ENCODE data around the gene UBE2I.

UBE2I gene

DNA sequence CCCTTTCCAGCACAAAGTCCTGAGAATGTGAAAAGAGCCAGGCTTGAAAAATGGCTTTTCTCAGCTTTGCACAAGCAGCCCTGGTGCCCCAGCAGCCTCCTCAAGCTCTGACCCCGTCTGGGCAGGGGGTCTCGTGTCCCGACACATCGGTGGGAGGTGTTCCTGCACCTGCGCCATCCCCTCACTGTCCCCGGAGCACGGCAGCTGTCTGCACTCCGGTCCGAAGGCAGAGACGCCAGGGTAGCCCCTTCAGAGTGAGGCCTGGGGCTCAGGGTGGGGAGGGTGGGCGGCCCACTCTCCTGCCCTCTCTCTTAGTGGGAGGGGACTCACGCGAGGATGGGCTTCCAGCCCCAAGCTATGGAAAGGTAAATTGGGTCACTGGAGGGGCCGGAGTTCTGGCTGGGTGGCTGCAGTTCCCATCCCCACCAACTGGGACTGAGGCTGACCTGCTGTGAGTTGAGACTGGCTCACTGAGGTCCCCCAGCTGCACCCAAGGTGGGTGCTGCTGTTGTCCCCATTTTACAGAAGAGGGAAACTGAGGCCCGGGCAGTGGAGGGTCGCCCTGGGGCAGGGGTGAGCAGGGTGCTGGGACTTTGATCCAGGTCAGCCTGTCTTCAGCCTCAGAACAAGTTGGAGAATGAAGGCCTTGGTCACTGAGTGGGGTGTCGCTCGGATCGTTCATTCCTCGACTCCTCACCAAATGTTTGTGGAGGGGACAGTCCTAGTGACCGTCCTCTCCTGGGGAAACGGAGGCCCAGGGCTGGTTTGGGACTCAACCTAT, 21.7 kb downstream of the UBE2I start:
- no peak for DNase-seq (ENCODE audit: low read depth)

DNA sequence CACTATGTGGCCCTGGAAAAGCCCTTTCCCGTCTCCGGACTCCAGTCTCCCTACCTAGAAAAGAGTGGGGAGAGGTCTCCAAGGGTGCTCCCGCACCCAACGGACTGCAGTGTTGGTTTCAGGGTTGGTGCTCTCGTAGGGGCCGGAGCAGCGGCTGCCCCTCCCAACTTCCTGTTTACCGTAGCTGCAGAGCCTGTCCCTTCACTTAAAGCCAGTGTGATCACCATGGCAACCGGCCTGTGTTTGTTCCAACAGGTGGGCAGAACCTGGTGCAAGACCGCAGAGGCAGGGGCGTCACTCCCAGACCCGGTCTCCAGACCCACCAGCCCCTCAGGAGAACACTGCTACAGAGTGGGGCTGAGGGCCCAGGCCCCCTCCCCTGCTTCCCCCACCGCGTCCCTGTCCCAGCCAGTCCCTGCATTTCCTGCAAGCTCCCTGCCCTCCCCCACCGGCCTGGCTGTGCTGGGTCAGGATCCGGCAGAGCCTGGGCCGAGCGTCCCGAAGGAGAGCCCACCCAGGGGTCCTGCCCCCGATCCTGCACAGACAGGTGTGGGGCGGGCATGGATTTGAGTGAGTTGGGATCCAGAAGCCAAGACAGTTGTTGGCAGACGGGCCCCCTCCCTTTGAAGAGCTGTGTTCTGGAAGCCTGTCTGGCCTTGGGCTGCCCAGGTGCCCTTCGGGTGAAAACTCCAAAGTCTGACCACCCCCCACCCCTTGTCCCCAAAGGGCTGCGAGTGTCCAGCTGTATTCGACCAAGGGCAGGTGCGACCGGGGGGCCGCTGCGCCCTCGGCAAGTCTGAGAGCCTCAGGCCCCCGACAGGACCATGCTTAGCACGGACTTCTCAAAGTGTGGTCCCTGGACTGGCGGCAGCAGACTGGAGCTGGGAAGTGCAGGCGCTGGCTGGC, 22.5 kb downstream of the UBE2I start:
- no peak for DNase-seq (ENCODE audit: low read depth)

DNA sequence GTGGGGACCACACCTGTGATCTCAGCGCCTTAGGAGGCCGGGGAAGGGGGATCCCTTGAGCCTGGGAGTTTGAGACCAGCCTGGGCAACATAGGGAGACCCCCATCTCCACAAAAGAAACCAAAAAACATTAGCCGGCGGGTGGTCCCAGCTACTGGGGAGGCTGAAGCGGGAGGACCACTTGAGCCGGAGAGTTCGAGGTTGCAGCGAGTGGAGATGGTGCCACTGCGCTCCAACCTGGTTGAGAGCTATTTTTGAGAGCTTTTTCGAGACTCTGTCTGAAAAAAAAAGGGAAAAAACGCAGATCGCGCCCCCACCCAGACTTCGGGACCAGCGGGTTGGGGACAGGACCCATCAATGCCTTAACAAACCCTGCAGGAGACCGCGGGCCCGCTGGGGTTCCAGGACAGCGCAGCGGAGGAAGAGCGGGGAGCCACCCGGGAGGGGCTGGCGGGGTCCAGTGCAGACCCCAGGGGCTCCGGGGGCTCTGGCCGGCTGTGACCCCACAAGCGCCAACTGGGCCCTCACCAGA, 23.2 kb downstream of the UBE2I start:
- DNase-seq (ENCODE audit: low read depth): no peak

GRCh38 chr16:1333149-1333812, 23.8 kb downstream of the UBE2I start, which contains the start of gene BAIAP3:
Gene BAIAP3, plus strand, starts transcription at chr16:1333645. Its CDS starts 4,905 bp downstream, at chr16:1338550.
- no peak for DNase-seq (ENCODE audit: low read depth)

DNA sequence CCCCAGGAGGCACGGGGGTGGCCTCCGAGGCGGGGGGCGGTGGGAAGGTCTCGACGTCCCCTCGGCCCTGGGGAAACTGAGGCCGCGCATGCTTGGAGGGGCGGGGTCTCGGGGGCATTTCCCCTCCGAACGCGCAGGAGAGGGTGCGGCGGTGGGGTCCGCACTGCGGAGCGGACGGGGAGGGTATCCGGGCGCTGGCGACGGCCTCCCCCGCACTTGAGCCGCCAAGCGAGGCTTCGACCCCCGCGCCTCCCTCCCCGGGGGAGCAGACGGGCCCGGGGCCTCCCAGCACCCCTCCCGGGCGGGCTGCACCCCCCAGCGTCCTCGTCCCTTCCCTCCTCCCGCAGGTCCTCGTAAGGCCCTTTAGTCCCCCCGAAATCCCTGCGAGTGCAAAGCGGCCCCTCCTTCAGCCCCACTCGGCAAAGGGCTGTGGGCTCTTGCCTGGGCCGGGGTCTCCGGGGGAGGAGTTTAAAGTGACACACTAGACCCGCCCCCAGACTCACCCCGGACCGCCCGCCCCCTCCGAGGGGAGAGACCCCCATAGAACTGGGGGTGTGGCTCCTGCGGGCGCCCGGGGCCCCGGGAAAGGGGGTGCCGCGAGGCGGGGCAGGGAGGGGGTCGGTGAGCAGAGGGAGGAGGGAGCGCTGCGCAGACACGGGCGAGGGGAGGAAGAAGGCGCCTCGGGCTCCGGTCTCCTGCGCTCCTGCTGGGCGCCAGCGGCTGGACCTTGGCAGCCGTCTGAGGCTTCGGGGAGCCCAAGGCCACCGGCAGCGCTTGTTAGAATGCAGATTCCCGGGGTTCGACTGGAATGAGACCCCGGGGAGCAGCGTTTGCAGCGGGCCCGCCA, 24.6 kb downstream of the UBE2I start:
- no peak for DNase-seq (ENCODE audit: low read depth)

DNA sequence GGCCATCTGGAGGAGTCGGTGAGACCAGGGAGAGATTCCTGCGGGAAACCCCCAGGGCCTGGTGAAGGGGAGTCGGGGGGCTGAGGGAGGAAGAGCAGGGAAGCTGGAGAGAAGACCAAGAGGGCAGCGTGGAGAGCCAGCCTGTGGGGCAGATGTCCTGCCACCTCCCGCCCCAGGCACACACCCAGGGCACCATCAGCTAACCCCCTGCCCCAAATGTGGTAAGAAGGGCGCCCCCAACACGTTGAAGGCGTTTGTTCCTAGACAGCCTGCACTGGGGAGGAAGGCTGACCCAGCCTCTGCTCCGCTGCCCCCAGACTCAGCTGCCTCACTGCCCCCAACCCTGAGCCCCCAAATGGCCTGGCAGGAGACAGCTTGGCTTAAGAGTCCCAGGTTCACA, 25.3 kb downstream of the UBE2I start:
- no peak for DNase-seq (ENCODE audit: low read depth)

DNA sequence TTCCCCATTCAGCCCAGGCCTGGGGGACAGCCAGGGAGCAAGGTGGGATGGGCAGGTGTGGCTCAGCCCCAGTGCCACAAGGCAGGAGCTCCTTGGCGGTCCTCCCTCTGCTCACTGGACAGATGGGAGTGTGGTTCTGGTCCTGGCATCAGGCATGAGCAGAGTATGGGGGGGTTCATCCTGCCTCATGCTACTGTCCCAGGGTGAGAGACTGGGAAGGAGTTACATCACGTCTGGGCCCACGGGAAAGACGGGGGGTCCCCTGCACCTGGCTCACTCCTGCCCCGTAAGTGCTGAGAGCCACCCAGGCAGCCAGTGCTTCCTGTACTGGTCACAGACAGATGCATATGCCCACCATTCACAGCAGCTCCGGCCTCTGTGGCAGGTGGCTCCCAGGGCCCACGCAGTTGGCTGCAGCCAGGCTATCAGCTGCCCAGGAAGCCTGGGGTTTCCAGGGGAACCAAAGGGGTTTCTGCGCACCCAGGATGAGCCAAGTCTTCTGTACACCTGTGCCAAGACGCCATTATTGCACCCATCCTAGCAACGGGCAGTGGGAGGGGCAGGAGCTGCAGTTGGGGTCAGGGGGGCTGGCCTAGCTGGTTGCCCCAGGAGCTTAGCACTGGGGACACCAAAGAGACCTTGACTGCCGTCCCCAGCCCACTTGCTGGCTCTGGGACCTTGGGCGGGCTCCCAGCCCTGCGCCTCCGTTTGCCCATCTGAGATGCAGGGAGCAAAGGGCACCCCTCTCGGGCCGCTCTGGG, 26.0 kb downstream of the UBE2I start:
- DNase-seq (ENCODE audit: low read depth): no peak

DNA sequence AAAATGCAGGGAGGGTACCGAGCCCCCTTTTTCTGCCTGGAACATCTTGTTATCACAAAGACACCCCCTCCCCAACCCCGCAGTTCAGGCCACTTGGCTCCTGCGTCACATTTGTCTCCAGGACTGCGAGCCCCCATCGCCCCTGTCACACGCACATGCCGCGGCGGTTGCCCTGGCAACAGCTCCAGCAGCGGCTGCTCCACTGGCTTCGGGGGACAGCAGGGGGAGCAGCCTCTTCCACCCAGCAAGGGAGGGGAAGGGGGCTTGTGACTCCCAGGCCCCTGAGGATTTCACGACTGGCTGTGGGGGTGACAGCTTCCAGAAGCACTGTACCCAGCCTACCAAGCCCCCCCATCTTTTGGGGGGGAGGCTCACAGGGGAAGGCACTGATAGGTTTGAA, 26.6 kb downstream of the UBE2I start:
- no peak for DNase-seq (ENCODE audit: low read depth)

- no peak for DNase-seq (ENCODE audit: low read depth)
These were observed 27.2 kb downstream of the UBE2I start for GRCh38 chr16:1336619-1337018.

- DNase-seq (ENCODE audit: low read depth): no peak
These were observed 28.1 kb downstream of the UBE2I start for GRCh38 chr16:1337486-1337885.

DNA sequence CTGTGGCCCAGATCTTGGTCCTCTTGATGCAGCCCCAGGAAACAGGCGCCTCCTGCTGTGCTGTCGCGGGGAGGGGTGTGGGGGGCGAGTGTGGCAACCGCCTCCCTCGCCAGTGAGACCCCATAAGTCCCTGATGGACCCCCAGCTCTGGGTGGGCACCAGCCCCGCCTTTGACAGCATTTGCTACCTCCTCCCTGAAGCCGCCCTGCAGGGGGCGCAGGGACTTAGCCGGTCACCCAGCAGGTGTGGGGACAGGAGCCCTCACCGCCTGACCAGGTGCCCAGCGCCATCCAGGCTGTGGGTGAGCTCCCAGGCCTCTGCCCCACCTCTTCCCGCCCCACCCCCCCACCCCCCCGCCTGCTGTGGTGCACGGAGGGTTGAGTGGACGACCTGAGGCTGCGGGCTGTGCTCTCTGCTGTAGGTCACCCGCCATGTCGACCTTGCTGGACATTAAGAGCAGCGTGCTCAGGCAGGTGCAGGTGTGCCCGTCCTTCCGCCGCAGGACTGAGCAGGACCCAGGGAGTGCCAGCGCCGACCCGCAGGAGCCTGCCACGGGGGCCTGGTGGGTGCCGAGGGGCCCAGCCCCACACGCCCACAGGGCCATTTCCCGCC, 28.8 kb downstream of the UBE2I start:
- no peak for DNase-seq (ENCODE audit: low read depth)

DNA sequence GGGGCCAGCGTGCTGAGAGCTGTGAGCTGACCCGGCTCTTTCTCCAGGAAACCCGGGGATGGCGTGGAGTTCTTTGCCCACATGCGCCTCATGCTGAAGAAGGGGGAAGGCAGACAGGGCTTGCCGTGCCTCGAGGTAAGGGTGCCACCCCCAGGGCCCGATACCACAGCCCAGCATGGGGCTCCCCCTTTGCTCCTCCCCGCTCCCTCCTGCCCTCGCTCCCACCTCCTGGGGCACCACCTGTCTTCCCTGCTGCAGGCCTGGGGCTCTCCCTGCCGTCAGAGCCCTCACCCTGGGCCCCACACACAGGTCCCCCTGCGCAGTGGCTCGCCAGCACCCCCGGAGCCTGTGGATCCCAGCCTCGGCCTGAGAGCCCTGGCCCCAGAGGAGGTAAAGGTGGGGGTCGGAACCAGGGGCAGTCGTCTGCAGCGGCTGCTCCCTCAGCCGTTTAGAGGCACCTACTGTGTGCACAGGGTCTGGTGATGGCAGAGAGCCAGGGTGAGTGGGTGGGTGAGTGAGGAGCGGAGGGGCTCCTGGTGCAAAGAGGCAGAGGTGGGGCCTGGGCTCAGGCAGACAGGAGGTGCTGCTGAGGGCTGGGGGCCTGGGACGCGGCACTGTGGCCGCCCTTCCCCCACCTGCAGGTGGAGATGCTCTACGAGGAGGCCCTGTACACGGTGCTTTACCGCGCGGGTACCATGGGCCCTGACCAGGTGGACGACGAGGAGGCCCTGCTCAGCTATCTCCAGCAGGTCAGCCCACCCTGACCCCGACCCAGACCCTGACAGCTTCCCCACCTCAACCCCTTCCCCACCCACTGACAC, 29.6 kb downstream of the UBE2I start:
- no peak for DNase-seq (ENCODE audit: low read depth)

GRCh38 chr16:1340730-1341494, 31.5 kb downstream of the UBE2I start:
- DNase-seq (ENCODE audit: low read depth): no peak

DNA sequence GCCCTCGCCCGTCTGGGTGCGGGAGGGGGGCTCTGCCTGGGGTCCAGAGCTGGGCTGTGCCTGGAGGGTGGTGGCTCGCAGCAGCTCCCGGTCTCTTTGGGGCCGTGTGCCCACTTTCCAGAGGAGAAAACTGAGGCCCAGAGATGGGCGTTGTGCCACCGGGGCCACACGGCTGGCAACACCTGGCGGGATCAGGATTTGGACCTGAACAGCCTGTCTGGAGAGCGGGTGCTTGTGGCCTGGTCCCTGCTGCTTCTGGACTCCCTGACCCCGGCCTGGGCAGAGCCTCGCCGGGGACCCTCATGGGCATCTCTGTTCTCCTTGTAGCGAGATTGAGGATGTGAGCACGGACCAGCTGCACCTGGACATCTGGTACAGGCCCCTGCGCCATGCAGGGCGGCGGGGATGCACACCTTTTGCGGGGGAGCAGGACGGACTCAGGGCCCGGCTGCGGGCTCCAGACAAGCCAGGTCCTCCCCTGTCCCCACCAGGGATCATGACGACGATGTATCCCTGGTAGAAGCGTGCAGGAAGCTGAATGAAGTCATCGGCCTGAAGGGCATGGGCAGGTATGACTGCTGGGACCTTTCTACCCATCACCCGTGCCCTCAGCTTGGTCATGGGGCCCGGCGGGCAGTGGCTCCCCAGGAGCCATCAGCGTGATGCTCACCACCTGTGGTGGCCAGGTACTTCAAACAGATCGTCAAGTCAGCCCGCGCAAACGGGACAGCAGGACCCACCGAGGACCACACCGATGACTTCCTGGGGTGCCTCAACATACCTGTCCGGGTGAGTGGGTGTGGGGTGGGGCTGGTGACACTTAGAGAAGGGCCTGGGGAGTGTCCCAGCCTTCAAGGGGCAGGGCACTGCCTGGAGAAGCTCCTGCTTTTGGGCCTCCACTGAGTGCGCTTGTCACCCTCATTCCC, 32.3 kb downstream of the UBE2I start:
- DNase-seq (ENCODE audit: low read depth): no peak

DNA sequence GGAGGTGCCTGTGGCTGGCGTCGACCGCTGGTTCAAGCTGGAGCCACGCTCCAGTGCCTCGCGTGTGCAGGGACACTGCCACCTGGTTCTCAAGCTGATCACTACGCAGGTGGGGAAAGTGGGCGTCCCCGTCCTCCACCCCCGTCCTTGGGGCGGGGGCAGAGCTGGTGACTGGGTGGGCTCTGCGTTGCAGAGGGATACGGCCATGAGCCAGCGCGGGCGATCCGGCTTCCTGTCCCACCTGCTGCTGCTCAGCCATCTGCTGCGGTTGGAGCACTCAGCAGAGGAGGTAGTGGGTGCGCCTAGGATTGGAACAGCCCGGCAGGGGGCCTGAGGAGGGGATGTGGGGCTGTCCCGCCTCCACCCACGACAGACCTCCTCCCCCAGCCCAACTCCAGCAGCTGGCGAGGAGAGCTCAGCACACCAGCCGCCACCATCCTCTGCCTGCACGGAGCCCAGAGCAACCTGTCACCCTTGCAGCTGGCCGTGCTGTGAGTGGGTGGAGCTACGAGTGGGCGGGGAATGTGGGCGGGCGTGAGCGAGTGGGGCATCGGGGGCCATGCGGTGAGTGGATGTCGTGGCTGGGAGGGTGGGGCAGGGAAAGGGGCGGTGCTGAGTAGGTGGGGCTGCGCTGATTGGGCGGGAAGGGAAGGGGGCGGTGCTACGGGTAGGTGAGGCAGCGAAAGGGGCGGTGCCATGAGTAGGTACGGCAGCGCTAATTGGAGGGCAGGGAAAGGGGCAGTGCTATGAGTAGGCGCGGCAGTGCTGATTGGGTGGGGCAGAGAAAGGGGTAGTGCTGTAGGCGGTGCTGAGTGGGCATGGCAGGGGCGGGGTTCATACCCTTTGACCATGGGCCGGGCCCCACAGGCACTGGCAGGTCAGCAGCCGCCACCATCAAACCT, 33.3 kb downstream of the UBE2I start:
- peak; percentile 21 for DNase-seq (ENCODE audit: low read depth)
